ENCODE data around the gene CAPN12. TPM values are rescaled to one million over a fixed set of nuclear protein-coding genes. Genes with fewer than 3 reads are reported as not detected.

Gene CAPN12
- total RNA-seq, 1 experiment from 2014 or later, result 58.5 TPM

DNA sequence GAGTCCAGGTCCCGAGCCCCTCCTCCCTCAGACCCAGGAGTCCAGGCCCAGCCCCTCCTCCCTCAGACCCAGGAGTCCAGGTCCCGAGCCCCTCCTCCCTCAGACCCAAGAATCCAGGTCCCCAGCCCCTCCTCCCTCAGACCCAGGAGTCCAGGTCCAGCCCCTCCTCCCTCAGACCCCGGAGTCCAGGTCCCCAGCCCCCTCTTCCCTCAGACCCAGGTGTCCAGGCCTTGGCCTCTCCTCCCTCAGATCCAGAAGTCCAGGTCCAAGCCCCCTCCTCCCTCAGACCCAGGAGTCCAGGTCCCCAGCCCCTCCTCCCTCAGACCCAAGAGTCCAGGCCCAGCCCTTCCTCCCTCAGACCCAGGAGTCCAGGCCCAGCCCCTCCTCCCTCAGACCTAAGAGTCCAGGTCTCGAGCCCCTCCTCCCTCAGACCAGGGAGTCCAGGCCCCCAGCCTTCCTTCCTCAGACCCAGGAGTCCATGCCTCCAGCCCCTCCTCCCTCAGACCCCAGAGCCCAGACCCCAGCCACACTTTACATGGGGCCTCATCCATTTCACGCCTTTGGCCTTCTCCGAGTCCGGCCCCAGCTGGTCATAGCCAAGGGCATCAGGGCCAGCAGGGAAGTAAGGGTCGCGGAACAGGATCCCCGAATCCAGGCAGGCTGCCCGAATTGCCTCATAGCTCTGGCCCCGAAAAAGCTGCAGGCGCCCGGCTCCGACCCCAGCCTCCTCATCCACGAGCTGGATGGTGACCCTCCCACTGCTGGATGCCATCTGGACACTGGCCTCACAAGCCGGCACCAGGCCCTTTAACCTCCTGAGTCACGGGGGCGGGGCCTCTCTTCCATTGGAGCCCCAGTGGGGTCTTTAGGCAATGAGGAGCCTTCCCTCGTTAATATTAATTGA lies 628 bp downstream of the CAPN12 start:
- in situ Hi-C loops (cut with HindIII; ENCODE audit: low pct_unique_long_range_greater_than_20kb, low sequenced_read_pairs) (no loop called here), intact Hi-C loops (cut with micrococcal nuclease; ENCODE audit: unreplicated experiment) (no loop called here)
- BruUV-seq (replicated peaks), result no TSS peak
- no peak for DNase-seq (ENCODE audit: low read depth, low spot score)
- ATAC-seq, result peak; percentile 4; the same call in 1 of the 2 replicates
- CTCF ChIA-PET, result interaction anchor here (0.6 kb wide), 3 partner anchors 20 to 174 kb away, joined by 3 to 5 read pairs (median 4); no protein-coding TSS in a partner anchor
- no peaks in the 10 kb centered on the region for H3K27me3 ChIP-seq (ENCODE audit: control insufficient read depth, insufficient read depth, low read length)
- no peak overlapping the region for H3K27ac ChIP-seq (ENCODE audit: low read length)
- no peak overlapping the region for H3K4me3 ChIP-seq (ENCODE audit: low read depth in 2 of 2, low read length in 2 of 2)
- H3K9me3 ChIP-seq (ENCODE audit: control insufficient read depth, insufficient read depth, low read depth, low read length), result no peaks in the 10 kb centered on the region
- TF ChIP-seq POLR2AphosphoS5 (IDR thresholded peaks at IDR 0.05; ENCODE audit: low read depth, low read length), result peak; percentile 18; the same call in 1 of the 2 replicates
- TF ChIP-seq SIN3A (IDR thresholded peaks at IDR 0.05; ENCODE audit: borderline replicate concordance, insufficient read depth, low read depth, low read length), result no peak
- POLR2A ChIA-PET, result interaction anchor here (0.5 to 0.6 kb wide), 2 partner anchors 18 to 105 kb away, joined by 3 to 4 read pairs; no protein-coding TSS in a partner anchor
- 0 out of 2 replicates have a peak, but pooled peaks cover 4% of the 10 kb centered on the region for H3K4me1 ChIP-seq (ENCODE audit: control insufficient read depth, insufficient read depth, low read length)
- no peaks in the 10 kb centered on the region for H3K36me3 ChIP-seq (ENCODE audit: control insufficient read depth, insufficient read depth, low read length)

DNA sequence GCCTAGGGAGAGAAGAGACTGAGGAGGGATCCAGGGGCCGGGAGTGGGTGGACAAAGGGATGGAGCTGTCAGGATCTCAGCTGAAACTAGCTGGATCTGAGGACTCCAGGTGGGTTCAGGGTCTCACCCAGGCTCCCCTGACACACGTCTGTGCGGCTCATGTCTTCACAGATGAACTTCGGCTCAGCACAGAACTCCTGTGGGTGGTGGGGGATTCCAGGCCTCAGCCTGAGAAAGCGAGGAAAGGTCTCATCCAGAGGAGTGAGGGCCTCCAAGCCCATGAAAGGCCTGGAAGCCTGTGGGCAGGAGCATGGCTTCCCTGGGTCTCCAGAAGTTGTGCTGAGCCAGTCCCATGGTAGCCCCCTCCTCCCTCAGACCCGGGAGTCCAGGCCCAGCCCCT lies 1.4 kb downstream of the CAPN12 start:
- CTCF ChIA-PET, result interaction anchor here (0.5 to 0.6 kb wide), 3 partner anchors 20 to 174 kb away, joined by 3 to 6 read pairs (median 5); no protein-coding TSS in a partner anchor
- no peak overlapping the region for H3K27ac ChIP-seq (ENCODE audit: low read length)
- TF ChIP-seq, protein P1, sequence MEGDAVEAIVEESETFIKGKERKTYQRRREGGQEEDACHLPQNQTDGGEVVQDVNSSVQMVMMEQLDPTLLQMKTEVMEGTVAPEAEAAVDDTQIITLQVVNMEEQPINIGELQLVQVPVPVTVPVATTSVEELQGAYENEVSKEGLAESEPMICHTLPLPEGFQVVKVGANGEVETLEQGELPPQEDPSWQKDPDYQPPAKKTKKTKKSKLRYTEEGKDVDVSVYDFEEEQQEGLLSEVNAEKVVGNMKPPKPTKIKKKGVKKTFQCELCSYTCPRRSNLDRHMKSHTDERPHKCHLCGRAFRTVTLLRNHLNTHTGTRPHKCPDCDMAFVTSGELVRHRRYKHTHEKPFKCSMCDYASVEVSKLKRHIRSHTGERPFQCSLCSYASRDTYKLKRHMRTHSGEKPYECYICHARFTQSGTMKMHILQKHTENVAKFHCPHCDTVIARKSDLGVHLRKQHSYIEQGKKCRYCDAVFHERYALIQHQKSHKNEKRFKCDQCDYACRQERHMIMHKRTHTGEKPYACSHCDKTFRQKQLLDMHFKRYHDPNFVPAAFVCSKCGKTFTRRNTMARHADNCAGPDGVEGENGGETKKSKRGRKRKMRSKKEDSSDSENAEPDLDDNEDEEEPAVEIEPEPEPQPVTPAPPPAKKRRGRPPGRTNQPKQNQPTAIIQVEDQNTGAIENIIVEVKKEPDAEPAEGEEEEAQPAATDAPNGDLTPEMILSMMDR (IDR thresholded peaks at IDR 0.05), result no peak
- TF ChIP-seq SIN3A (IDR thresholded peaks at IDR 0.05; ENCODE audit: borderline replicate concordance, insufficient read depth, low read depth, low read length) (no peak), POLR2AphosphoS5 (IDR thresholded peaks at IDR 0.05; ENCODE audit: low read depth, low read length) (no peak), TCF7L2 (IDR thresholded peaks at IDR 0.05; ENCODE audit: low read depth, low read length) (no peak)
- TF ChIP-seq, protein P2, sequence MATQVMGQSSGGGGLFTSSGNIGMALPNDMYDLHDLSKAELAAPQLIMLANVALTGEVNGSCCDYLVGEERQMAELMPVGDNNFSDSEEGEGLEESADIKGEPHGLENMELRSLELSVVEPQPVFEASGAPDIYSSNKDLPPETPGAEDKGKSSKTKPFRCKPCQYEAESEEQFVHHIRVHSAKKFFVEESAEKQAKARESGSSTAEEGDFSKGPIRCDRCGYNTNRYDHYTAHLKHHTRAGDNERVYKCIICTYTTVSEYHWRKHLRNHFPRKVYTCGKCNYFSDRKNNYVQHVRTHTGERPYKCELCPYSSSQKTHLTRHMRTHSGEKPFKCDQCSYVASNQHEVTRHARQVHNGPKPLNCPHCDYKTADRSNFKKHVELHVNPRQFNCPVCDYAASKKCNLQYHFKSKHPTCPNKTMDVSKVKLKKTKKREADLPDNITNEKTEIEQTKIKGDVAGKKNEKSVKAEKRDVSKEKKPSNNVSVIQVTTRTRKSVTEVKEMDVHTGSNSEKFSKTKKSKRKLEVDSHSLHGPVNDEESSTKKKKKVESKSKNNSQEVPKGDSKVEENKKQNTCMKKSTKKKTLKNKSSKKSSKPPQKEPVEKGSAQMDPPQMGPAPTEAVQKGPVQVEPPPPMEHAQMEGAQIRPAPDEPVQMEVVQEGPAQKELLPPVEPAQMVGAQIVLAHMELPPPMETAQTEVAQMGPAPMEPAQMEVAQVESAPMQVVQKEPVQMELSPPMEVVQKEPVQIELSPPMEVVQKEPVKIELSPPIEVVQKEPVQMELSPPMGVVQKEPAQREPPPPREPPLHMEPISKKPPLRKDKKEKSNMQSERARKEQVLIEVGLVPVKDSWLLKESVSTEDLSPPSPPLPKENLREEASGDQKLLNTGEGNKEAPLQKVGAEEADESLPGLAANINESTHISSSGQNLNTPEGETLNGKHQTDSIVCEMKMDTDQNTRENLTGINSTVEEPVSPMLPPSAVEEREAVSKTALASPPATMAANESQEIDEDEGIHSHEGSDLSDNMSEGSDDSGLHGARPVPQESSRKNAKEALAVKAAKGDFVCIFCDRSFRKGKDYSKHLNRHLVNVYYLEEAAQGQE (IDR thresholded peaks at IDR 0.05; ENCODE audit: insufficient read depth in 1 of 2, low read depth in 2 of 2, low read length in 1 of 2), result no peak
- H3K4me3 ChIP-seq (ENCODE audit: low read depth in 2 of 2, low read length in 2 of 2), result no peak overlapping the region
- no peaks in the 10 kb centered on the region for H3K36me3 ChIP-seq (ENCODE audit: control insufficient read depth, insufficient read depth, low read length)
- DNase-seq (ENCODE audit: low read depth, low spot score) (no peak), ATAC-seq (no peak)
- no peaks in the 10 kb centered on the region for H3K27me3 ChIP-seq (ENCODE audit: control insufficient read depth, insufficient read depth, low read length)
- H3K4me1 ChIP-seq (ENCODE audit: control insufficient read depth, insufficient read depth, low read length), result 0 out of 2 replicates have a peak, but pooled peaks cover 4% of the 10 kb centered on the region
- H3K9me3 ChIP-seq (ENCODE audit: control insufficient read depth, insufficient read depth, low read depth, low read length), result no peaks in the 10 kb centered on the region
- BruUV-seq (replicated peaks), result no TSS peak
- POLR2A ChIA-PET, result interaction anchor here (0.5 to 0.6 kb wide), 2 partner anchors 18 to 106 kb away, joined by 3 to 4 read pairs; no protein-coding TSS in a partner anchor
- in situ Hi-C loops (cut with HindIII; ENCODE audit: low pct_unique_long_range_greater_than_20kb, low sequenced_read_pairs) (no loop called here), intact Hi-C loops (cut with micrococcal nuclease; ENCODE audit: unreplicated experiment) (no loop called here)
